IPS-20b (cell line): ENCODE data around the gene SETD5.

Source experiments
- H3K27ac ChIP-seq: one replicate; pipeline ENCODE4 v1.5.1; 2013; ENCODE audit warnings: low read length
- H3K27me3 ChIP-seq: 2 replicates; pipeline ENCODE4 v1.6.1; 2013; ENCODE audit warnings: mild to moderate bottlenecking, low read length, inconsistent platforms; ENCODE audit not compliant: insufficient read depth
- H3K36me3 ChIP-seq: 2 replicates; pipeline ENCODE4 v1.6.1; 2013; ENCODE audit warnings: low read depth, mild to moderate bottlenecking, inconsistent platforms, low read length, moderate library complexity; ENCODE audit not compliant: insufficient read depth
- H3K4me1 ChIP-seq: 2 replicates; pipeline ENCODE4 v1.6.1; 2013; ENCODE audit warnings: mild to moderate bottlenecking, control low read depth, inconsistent platforms, low read length, moderate library complexity; ENCODE audit not compliant: insufficient read depth
- H3K4me3 ChIP-seq: 2 replicates; pipeline ENCODE4 v1.5.1; 2013; ENCODE audit warnings: mild to moderate bottlenecking, low read length, inconsistent platforms
- H3K9ac ChIP-seq: 2 replicates; pipeline ENCODE4 v1.6.1; 2013; ENCODE audit warnings: low read depth, mild to moderate bottlenecking, inconsistent platforms, low read length, moderate library complexity
- H3K9me3 ChIP-seq: 2 replicates; pipeline ENCODE4 v1.6.1; 2013; ENCODE audit warnings: mild to moderate bottlenecking, low read depth, low read length, inconsistent platforms; ENCODE audit not compliant: insufficient read depth

Gene SETD5

DNA sequence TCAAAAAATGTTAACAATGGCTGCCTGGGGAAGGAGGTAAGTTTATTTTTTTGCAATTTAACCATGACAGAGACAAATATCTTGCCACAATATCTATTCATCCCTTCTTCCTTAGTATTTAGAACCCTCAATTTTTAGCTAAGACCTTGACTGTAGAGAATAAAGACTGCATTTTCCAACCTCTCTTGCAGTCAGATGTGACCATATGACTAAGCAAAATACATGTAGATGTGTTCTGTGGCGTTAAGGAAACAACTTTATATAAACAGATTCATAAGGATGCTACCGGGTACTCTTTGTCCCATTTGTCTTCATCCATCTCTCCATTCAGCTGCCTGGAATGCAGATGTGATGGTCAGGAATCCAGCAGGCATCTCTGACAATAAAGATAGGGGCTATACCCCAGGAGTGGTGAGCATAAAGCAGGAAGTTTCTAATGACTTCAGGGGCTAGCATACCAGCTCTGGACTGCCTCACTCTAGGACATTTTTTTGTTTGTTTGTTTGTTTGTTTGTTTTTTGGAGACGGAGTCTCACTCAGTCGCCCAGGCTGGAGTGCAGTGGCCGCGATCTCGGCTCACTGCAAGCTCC lies 115.1 kb downstream of the SETD5 start:
- Histone ChIP-seq H3K9ac (no peak overlapping the region), H3K27ac (no peak overlapping the region), H3K4me1 (no peaks in the 10 kb centered on the region)

DNA sequence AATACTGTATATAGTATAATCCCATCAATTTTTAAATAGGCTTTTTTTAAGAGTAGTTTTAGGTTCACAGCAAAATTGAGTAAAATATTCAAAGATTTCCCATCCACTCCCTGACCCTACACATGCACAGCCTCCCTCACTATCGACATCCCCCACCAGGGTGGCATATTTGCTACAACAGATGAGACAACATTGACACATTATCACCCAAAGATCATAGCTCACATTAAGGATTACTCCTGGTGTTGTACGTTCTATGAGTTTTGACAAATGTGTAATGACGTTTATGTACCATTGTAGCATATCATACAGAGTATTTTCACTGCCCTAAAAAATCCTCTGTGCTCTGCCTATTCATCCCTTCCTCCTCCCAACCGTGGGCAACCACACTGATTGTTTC lies 116.9 kb downstream of the SETD5 start:
- no peaks in the 10 kb centered on the region for H3K4me1 ChIP-seq
- no peak overlapping the region for H3K27ac ChIP-seq
- H3K4me3 ChIP-seq, result no peak overlapping the region
- peaks cover 14% of the 10 kb centered on the region for H3K27me3 ChIP-seq
- no peaks in the 10 kb centered on the region for H3K9me3 ChIP-seq
- H3K9ac ChIP-seq, result no peak overlapping the region
- no peaks in the 10 kb centered on the region for H3K36me3 ChIP-seq

More for the DNA sequence above, 115.1 kb downstream of the SETD5 start:
- no peaks in the 10 kb centered on the region for H3K9me3 ChIP-seq
- H3K4me3 ChIP-seq, result no peak overlapping the region
- peaks cover 32% of the 10 kb centered on the region for H3K27me3 ChIP-seq
- no peaks in the 10 kb centered on the region for H3K36me3 ChIP-seq

DNA sequence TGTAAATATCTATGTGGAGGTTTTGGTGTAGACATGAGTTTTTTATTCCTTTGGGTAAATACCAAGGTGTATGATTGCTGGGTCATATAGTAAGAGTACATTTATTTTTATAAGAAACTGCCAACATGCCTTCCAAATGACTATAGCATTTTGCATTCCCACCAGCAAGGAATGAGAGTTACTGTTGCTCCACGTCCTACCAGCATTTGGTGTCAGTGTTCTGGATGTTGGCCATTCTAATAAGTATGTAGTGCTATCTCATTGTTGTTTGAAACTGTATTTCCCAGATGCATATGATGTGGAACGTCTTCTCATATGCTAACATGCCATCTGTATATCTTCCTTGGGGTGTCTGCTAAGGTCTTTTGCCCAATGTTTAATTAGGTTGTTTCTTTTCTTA lies 117.5 kb downstream of the SETD5 start:
- Histone ChIP-seq H3K4me1 (no peaks in the 10 kb centered on the region), H3K9ac (no peak overlapping the region), H3K36me3 (no peaks in the 10 kb centered on the region), H3K27me3 (peaks cover 8% of the 10 kb centered on the region), H3K4me3 (no peak overlapping the region), H3K27ac (no peak overlapping the region), H3K9me3 (no peaks in the 10 kb centered on the region)

DNA sequence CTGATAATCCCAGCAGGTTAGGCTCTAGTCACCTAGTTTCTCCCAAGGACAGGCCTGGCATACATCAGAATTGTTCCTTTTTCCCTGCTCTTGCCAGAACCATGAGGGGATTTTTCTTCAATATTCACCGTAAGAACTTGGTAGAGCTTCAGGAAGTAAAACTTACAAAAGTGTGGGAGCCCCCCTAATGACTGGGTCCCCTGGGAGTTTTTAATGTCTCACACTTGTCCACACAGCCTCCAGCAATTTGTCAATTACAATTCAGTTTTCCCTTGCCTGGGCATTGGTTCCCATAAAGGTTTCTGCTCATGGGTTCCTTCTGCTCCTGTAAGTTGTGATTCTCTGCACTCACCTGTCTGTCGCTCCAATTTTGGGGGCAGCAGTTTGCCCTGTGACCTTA lies 127.7 kb downstream of the SETD5 start:
- H3K27me3 ChIP-seq, result no peaks in the 10 kb centered on the region
- H3K9me3 ChIP-seq, result no peaks in the 10 kb centered on the region; the same call in 1 of the 2 replicates
- no peaks in the 10 kb centered on the region for H3K36me3 ChIP-seq
- no peaks in the 10 kb centered on the region for H3K4me1 ChIP-seq
- H3K4me3 ChIP-seq, result no peak overlapping the region
- no peak overlapping the region for H3K9ac ChIP-seq
- no peak overlapping the region for H3K27ac ChIP-seq
